HUES64 (cell line): Measurements from ENCODE around the gene GLMN.

Experiments used
- H3K27ac ChIP-seq: 2 replicates; pipeline ENCODE4 v1.7.0; 2013; ENCODE audit warnings: low read depth, low read length, inconsistent platforms
- H3K27me3 ChIP-seq: 2 replicates; pipeline ENCODE4 v1.6.1; 2013; ENCODE audit warnings: mild to moderate bottlenecking, low read length; ENCODE audit not compliant: insufficient read depth
- H3K36me3 ChIP-seq: 2 replicates; pipeline ENCODE4 v1.6.1; 2013; ENCODE audit warnings: mild to moderate bottlenecking, low read length; ENCODE audit not compliant: insufficient read depth
- H3K4me1 ChIP-seq: 2 replicates; pipeline ENCODE4 v1.6.1; 2013; ENCODE audit warnings: mild to moderate bottlenecking, low read length, moderate library complexity; ENCODE audit not compliant: insufficient read depth
- H3K4me3 ChIP-seq: 2 replicates; pipeline ENCODE4 v1.5.1; 2013; ENCODE audit warnings: mild to moderate bottlenecking, low read length, moderate library complexity
- H3K9ac ChIP-seq: 2 replicates; pipeline ENCODE4 v1.6.1; 2013; ENCODE audit warnings: mild to moderate bottlenecking, low read depth, low read length
- H3K9me3 ChIP-seq: 2 replicates; pipeline ENCODE4 v1.6.1; 2013; ENCODE audit warnings: low read depth, low read length; ENCODE audit not compliant: insufficient read depth
- WGBS: fragments of 150-250, 120-280 bp; methylation state at CpG from one replicate; pipeline ENCODE4 v1.1.7; 2013; ENCODE audit warnings: missing lambda C conversion rate; 5-methylcytosine and 5-hydroxymethylcytosine counted together

The GLMN gene

GRCh38 chr1:92230736-92231135, 68.1 kb downstream of the GLMN start:
- Histone ChIP-seq H3K4me1 (no peaks in the 10 kb centered on the region), H3K4me3 (no peak overlapping the region), H3K27ac (no peak overlapping the region), H3K27me3 (no peaks in the 10 kb centered on the region), H3K36me3 (no peaks in the 10 kb centered on the region), H3K9me3 (no peaks in the 10 kb centered on the region), H3K9ac (no peak overlapping the region)
- WGBS, result 91% methylated on average over 1 of the region's 1 CpG

DNA sequence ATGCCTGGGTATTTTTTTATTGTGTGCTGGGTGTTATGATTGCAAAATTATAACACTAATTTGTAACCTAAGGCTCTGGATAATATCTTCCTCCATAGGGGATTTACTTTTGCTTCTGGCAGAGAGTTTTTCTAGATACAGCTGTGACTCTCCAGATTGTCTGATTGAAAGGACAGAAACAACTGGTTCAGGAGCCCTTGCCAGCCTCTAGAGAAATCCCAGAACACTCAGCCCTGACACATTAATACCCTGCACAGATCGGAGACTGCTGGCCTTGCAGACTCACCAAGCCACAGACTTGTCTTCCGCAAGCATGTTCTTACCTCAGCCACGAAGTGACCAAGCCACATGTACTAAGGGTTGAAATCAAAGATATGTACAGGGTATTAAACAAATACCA, 70.4 kb downstream of the GLMN start:
- no peak overlapping the region for H3K4me3 ChIP-seq
- 95% methylated on average over 3 of the region's 3 CpGs for WGBS

DNA sequence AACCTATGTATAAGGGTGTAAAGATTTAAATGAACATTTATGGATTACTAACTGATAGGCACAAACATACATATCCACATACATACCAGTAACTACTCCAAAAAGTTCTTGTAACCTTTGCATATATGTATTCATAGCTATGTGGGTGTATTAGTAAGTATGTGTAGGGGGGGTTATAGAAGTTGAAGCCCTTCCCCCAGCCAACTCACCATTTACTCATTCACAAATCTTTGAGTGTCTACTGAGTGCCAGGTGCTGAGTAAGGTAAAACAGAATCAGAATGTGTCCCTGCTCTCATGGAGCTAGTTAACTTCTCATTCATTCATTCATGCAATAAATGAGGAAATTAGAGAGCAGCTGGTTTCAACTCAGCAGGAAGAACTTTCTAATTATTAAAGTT, 79.8 kb downstream of the GLMN start:
- no peaks in the 10 kb centered on the region for H3K27me3 ChIP-seq
- no peaks in the 10 kb centered on the region for H3K9me3 ChIP-seq
- no peak overlapping the region for H3K9ac ChIP-seq
- no peak overlapping the region for H3K27ac ChIP-seq
- no peak overlapping the region for H3K4me3 ChIP-seq
- no peaks in the 10 kb centered on the region for H3K36me3 ChIP-seq
- H3K4me1 ChIP-seq, result no peaks in the 10 kb centered on the region

More for the DNA sequence above, 70.4 kb downstream of the GLMN start:
- no peak overlapping the region for H3K9ac ChIP-seq
- H3K9me3 ChIP-seq, result no peaks in the 10 kb centered on the region
- no peak overlapping the region for H3K27ac ChIP-seq
- H3K4me1 ChIP-seq, result no peaks in the 10 kb centered on the region
- no peaks in the 10 kb centered on the region for H3K36me3 ChIP-seq
- no peaks in the 10 kb centered on the region for H3K27me3 ChIP-seq

GRCh38 chr1:92218559-92218958, 80.2 kb downstream of the GLMN start:
- Histone ChIP-seq H3K9me3 (no peaks in the 10 kb centered on the region), H3K27me3 (no peaks in the 10 kb centered on the region), H3K27ac (no peak overlapping the region), H3K4me1 (no peaks in the 10 kb centered on the region), H3K4me3 (no peak overlapping the region), H3K9ac (no peak overlapping the region), H3K36me3 (no peaks in the 10 kb centered on the region)
- WGBS, result 84% methylated on average over 14 of the region's 14 CpGs

GRCh38 chr1:92217721-92218120, 81.1 kb downstream of the GLMN start, which contains the start of gene C1orf146:
Gene C1orf146 (plus strand): TSS chr1:92217915. CDS start chr1:92231421, 13,506 bp downstream.
- no peaks in the 10 kb centered on the region for H3K27me3 ChIP-seq

DNA sequence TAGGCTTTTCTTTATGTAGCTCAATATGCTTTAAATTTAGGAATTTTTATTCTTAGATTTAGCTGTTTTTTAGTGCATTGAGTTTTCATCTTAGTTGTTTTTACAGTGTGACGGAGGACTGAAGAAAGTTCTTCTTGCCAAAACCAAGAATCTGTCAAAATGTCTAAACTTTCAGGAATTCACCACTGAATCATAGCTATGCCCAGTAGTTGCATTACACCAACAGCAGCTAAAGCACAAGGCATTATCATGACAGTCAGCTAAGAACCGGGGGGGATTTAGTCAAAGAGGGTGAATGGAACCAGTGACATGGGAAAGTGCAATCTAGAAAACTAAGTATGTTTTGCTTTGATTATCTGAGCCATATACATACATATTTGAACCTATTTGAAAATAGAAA, 87.6 kb downstream of the GLMN start:
- no peaks in the 10 kb centered on the region for H3K27me3 ChIP-seq
- no peaks in the 10 kb centered on the region for H3K4me1 ChIP-seq
- H3K27ac ChIP-seq, result no peak overlapping the region
- peaks cover 5% of the 10 kb centered on the region; the same call in 1 of the 2 replicates for H3K9me3 ChIP-seq
- H3K9ac ChIP-seq, result no peak overlapping the region
- whole genome bisulfite sequencing, result 81% methylated on average over 2 of the region's 2 CpGs
- H3K36me3 ChIP-seq, result no peaks in the 10 kb centered on the region
- no peak overlapping the region for H3K4me3 ChIP-seq

More at GRCh38 chr1:92217721-92218120, 81.1 kb downstream of the GLMN start, which contains the start of gene C1orf146:
- Histone ChIP-seq H3K9ac (no peak within 1 kb of the TSS), H3K36me3 (no peaks in the 10 kb centered on the region), H3K27ac (no peak within 1 kb of the TSS), H3K9me3 (no peaks in the 10 kb centered on the region), H3K4me1 (no peaks in the 10 kb centered on the region), H3K4me3 (no peak within 1 kb of the TSS)
- 94% methylated on average over 27 of the region's 27 CpGs for WGBS

GRCh38 chr1:92210701-92211100, 88.1 kb downstream of the GLMN start:
- 98% methylated on average over 2 of the region's 2 CpGs for WGBS
- Histone ChIP-seq H3K27ac (no peak overlapping the region), H3K9me3 (peaks cover 6% of the 10 kb centered on the region; the same call in 1 of the 2 replicates), H3K4me3 (no peak overlapping the region), H3K4me1 (no peaks in the 10 kb centered on the region), H3K9ac (no peak overlapping the region), H3K36me3 (no peaks in the 10 kb centered on the region), H3K27me3 (no peaks in the 10 kb centered on the region)

- Histone ChIP-seq H3K36me3 (no peaks in the 10 kb centered on the region), H3K4me1 (no peaks in the 10 kb centered on the region), H3K27me3 (no peaks in the 10 kb centered on the region), H3K27ac (no peak overlapping the region), H3K9me3 (peaks cover 6% of the 10 kb centered on the region; the same call in 1 of the 2 replicates), H3K4me3 (no peak overlapping the region), H3K9ac (no peak overlapping the region)
These were observed 95.7 kb downstream of the GLMN start for GRCh38 chr1:92203105-92203504.

DNA sequence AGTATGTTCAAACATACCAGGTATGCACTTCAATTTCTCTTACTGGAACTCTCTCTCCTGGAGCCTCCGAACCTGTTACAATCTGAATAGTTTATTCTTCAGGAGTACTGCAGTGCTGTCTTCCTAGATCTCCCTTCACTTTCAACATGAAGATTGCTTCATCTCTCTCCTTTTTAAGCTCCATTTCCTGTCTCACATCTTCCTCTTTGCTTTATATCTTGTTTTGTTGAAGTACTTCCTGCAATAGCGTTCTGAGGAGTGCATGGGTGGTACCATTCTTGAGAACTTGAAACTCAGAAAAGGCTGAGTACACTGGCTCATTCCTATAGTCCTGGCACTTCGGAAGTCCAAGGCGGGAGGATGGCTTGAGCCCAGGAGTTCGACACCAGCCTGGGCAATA, 96.8 kb downstream of the GLMN start:
- Histone ChIP-seq H3K4me3 (no peak overlapping the region), H3K36me3 (no peaks in the 10 kb centered on the region), H3K27ac (no peak overlapping the region), H3K27me3 (no peaks in the 10 kb centered on the region), H3K9me3 (peaks cover 6% of the 10 kb centered on the region; the same call in 1 of the 2 replicates), H3K9ac (no peak overlapping the region), H3K4me1 (no peaks in the 10 kb centered on the region)
- WGBS, result 89% methylated on average over 4 of the region's 5 CpGs
